Loucy (cell line): ENCODE data around the gene KLF15.

Experiments used
- H2AFZ ChIP-seq: fragments of 200-600 bp; sonication (generic); 2 replicates; pipeline ENCODE4 v1.6.0; 2016; ENCODE audit warnings: antibody characterized with exemption, mild to moderate bottlenecking, low read length, moderate library complexity
- H3F3A ChIP-seq: fragments of 200-600 bp; 2 replicates; pipeline ENCODE4 v1.6.0; 2016; ENCODE audit warnings: antibody characterized with exemption, low read depth, mild to moderate bottlenecking
- H3K27me3 ChIP-seq: fragments of 200-600 bp; sonication (generic); 2 replicates; pipeline ENCODE4 v1.6.1; 2014; ENCODE audit warnings: low read length, mild to moderate bottlenecking; ENCODE audit not compliant: insufficient read depth, poor library complexity, severe bottlenecking
- H3K36me3 ChIP-seq: fragments of 200-600 bp; sonication (generic); 2 replicates; pipeline ENCODE4 v1.6.1; 2016; ENCODE audit warnings: low read length; ENCODE audit not compliant: insufficient read depth
- H3K4me1 ChIP-seq: fragments of 200-600 bp; sonication (generic); 2 replicates; pipeline ENCODE4 v1.5.1; 2014; ENCODE audit warnings: low read length, mild to moderate bottlenecking; ENCODE audit not compliant: insufficient read depth, poor library complexity, severe bottlenecking
- H3K4me2 ChIP-seq: fragments of 200-600 bp; sonication (generic); 2 replicates; pipeline ENCODE4 v1.6.0; 2014; ENCODE audit warnings: antibody characterized with exemption, low read length, low read depth, mild to moderate bottlenecking; ENCODE audit not compliant: poor library complexity, severe bottlenecking
- H3K4me3 ChIP-seq: fragments of 200-600 bp; sonication (generic); 2 replicates; pipeline ENCODE4 v1.5.1; 2014; ENCODE audit warnings: low read length, mild to moderate bottlenecking, mixed read lengths; ENCODE audit not compliant: poor library complexity, severe bottlenecking
- H3K79me2 ChIP-seq: fragments of 200-600 bp; sonication (generic); 2 replicates; pipeline ENCODE4 v1.6.1; 2014; ENCODE audit warnings: low read length; ENCODE audit not compliant: insufficient read depth
- H3K9ac ChIP-seq: fragments of 200-600 bp; sonication (generic); 2 replicates; pipeline ENCODE4 v1.6.0; 2014; ENCODE audit warnings: mild to moderate bottlenecking, low read depth, low read length, moderate library complexity; ENCODE audit not compliant: poor library complexity, severe bottlenecking
- H3K9me2 ChIP-seq: fragments of 200-600 bp; sonication (generic); replicated peaks from 2 replicates; pipeline ENCODE4 v1.6.1; 2016; ENCODE audit warnings: low read depth, low read length, mixed read lengths
- H3K9me3 ChIP-seq: fragments of 200-600 bp; sonication (generic); 2 replicates; pipeline ENCODE4 v1.6.1; 2014; ENCODE audit warnings: mild to moderate bottlenecking, antibody characterized with exemption, low read length, low read depth; ENCODE audit not compliant: insufficient read depth
- H4K20me1 ChIP-seq: fragments of 200-600 bp; sonication (generic); 2 replicates; pipeline ENCODE4 v1.6.0; 2014; ENCODE audit warnings: antibody characterized with exemption, low read length, mild to moderate bottlenecking; ENCODE audit not compliant: insufficient read depth, poor library complexity, severe bottlenecking
- EZH2phosphoT487 ChIP-seq: fragments of 200-600 bp; IDR thresholded peaks from 2 replicates; pipeline ENCODE4 v1.6.1; 2018; ENCODE audit warnings: antibody characterized with exemption, mild to moderate bottlenecking, moderate library complexity, borderline replicate concordance
- TF ChIP-seq, protein P1 (sequence below): fragments of 200-600 bp; sonication (generic); conservative IDR thresholded peaks from 2 replicates; pipeline ENCODE4 v1.5.1; 2014; ENCODE audit warnings: mild to moderate bottlenecking, antibody characterized with exemption, low read length

Gene KLF15

GRCh38 chr3:126360046-126360713, 3.0 kb upstream of the KLF15 start:
- no peaks in the 10 kb centered on the region for H3K9me3 ChIP-seq
- H3K4me2 ChIP-seq, result no peak overlapping the region
- no peaks in the 10 kb centered on the region for H3K36me3 ChIP-seq
- no peaks in the 10 kb centered on the region for H3F3A ChIP-seq
- H2AFZ ChIP-seq, result no peak overlapping the region
- no peaks in the 10 kb centered on the region for H3K79me2 ChIP-seq
- H3K27me3 ChIP-seq, result no peaks in the 10 kb centered on the region
- H3K4me3 ChIP-seq, result no peak overlapping the region
- no peaks in the 10 kb centered on the region for H3K9me2 ChIP-seq
- H4K20me1 ChIP-seq, result no peaks in the 10 kb centered on the region
- TF ChIP-seq, protein P1, sequence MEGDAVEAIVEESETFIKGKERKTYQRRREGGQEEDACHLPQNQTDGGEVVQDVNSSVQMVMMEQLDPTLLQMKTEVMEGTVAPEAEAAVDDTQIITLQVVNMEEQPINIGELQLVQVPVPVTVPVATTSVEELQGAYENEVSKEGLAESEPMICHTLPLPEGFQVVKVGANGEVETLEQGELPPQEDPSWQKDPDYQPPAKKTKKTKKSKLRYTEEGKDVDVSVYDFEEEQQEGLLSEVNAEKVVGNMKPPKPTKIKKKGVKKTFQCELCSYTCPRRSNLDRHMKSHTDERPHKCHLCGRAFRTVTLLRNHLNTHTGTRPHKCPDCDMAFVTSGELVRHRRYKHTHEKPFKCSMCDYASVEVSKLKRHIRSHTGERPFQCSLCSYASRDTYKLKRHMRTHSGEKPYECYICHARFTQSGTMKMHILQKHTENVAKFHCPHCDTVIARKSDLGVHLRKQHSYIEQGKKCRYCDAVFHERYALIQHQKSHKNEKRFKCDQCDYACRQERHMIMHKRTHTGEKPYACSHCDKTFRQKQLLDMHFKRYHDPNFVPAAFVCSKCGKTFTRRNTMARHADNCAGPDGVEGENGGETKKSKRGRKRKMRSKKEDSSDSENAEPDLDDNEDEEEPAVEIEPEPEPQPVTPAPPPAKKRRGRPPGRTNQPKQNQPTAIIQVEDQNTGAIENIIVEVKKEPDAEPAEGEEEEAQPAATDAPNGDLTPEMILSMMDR, result no peak
- no peak for TF ChIP-seq EZH2phosphoT487
- no peak overlapping the region for H3K9ac ChIP-seq
- peaks cover 22% of the 10 kb centered on the region for H3K4me1 ChIP-seq

- Histone ChIP-seq H3K4me1 (peaks cover 13% of the 10 kb centered on the region), H3K4me3 (no peak overlapping the region), H4K20me1 (no peaks in the 10 kb centered on the region), H3K36me3 (no peaks in the 10 kb centered on the region), H3K9ac (no peak overlapping the region), H3K4me2 (no peak overlapping the region), H3K27me3 (no peaks in the 10 kb centered on the region), H3F3A (no peaks in the 10 kb centered on the region), H3K9me3 (no peaks in the 10 kb centered on the region), H3K79me2 (no peaks in the 10 kb centered on the region), H3K9me2 (no peaks in the 10 kb centered on the region), H2AFZ (no peak overlapping the region)
- TF ChIP-seq EZH2phosphoT487, result no peak
- TF ChIP-seq, protein P1, result no peak
Observed at GRCh38 chr3:126358816-126359181, 1.6 kb upstream of the KLF15 start.

DNA sequence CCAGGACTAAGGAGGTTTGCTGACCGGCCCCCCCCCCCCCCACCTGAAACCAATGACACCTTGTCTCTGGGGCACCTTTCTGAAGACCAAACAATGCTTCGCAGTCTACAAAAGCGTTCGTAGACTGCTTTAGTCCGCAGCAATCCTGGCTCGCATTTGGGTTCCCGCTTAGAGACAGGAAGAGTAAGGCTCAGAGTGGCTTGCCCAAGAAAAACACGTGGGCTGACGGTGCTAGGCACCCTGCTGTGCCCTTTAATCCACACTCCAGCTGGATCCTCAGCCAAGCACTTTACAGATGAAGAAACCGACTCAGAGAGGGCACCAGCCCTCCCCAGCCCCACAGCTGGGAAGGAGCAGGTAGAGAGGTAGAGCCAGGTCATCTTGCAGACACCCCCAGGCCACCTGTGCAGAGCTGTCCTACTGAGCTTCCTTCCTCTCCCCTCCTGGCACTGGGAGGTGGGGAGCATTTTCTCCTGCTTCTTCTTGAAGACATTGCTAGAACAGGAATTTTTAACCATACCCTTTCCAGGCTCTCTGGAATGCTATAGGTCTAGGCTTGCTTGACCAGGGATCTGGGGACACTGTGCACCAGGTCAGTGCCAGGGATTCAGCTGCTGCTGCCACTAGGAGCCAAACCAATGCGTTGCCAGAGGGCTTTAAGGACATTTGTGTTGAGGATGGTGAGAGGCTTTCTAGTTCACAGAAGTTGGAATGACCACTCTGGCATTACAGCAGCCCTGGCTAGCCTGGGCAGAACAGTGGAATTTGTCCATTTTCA, 1.0 kb upstream of the KLF15 start:
- H3K9ac ChIP-seq, result no peak overlapping the region

More for the DNA sequence above, 1.0 kb upstream of the KLF15 start:
- no peak overlapping the region for H3K4me2 ChIP-seq
- no peaks in the 10 kb centered on the region for H3F3A ChIP-seq
- H3K79me2 ChIP-seq, result no peaks in the 10 kb centered on the region
- H3K9me2 ChIP-seq, result no peaks in the 10 kb centered on the region
- peaks cover 8% of the 10 kb centered on the region for H3K4me1 ChIP-seq
- no peaks in the 10 kb centered on the region for H3K36me3 ChIP-seq
- no peaks in the 10 kb centered on the region for H3K9me3 ChIP-seq
- TF ChIP-seq, protein P1, result no peak
- TF ChIP-seq EZH2phosphoT487, result no peak
- no peaks in the 10 kb centered on the region for H3K27me3 ChIP-seq
- no peaks in the 10 kb centered on the region for H4K20me1 ChIP-seq
- H3K4me3 ChIP-seq, result no peak overlapping the region
- H2AFZ ChIP-seq, result no peak overlapping the region
